ENCODE measurements around the gene IMP4. TPM values are rescaled to one million over a fixed set of nuclear protein-coding genes. Genes with fewer than 3 reads are reported as not detected.

The IMP4 gene, protein sequence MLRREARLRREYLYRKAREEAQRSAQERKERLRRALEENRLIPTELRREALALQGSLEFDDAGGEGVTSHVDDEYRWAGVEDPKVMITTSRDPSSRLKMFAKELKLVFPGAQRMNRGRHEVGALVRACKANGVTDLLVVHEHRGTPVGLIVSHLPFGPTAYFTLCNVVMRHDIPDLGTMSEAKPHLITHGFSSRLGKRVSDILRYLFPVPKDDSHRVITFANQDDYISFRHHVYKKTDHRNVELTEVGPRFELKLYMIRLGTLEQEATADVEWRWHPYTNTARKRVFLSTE
- 155 TPM in 2 replicates for total RNA-seq (2012; rRNA removed)

GRCh38 chr2:130342533-130343275 lies at the start of gene IMP4:
Gene IMP4, plus strand, starts transcription at chr2:130342897. Its CDS starts 36 bp downstream, at chr2:130342933.
- Histone ChIP-seq H3K9me3 (replicated peaks; ENCODE audit: low read length) (no peaks in the 10 kb centered on the region), H3K36me3 (ENCODE audit: insufficient read depth, low read length) (peaks cover 41% of the 10 kb centered on the region), H3K9ac (ENCODE audit: low read depth, low read length) (peak within 1 kb of the TSS; percentile 88)

DNA sequence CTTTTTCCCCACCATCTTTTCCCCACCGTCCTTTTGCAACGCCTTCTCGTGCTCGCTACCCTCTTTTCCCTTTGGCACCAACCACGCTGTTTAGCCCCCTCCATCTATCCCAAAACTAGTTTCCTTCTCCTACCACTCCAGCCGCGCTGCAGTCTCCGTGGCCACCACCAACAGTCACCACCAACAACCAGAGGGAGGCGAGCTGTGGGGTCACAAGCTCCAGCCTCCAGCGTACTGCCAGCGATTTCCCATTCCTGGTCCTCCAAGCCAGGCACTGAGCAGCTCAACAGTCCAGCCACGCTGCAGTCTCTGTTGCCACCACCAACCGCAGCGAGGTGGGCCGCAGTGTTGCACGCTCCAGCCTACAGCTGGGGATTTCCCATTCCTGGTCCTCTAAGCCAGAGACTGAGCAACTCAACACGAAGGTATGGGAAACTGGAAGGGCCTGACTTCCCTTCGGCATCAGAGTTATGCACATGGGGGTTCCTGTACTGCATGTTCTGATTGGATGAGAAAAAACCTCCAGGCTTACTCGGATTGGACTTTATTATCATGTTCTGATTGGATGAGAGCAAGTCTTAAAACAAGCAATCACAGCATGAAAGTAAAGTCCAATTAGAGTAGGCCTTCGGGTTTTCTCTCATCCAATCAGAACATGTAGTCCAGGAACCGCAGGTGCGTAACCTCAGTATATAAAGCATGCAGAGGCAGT lies 42.3 kb upstream of the IMP4 start:
- no peaks in the 10 kb centered on the region for H3K4me1 ChIP-seq (ENCODE audit: control insufficient read depth, insufficient read depth, low read length)
- no peak overlapping the region for H3K9ac ChIP-seq (ENCODE audit: low read depth, low read length)
- no peak overlapping the region for H3K4me3 ChIP-seq (ENCODE audit: low read length)
- peaks cover 9% of the 10 kb centered on the region for H3K27me3 ChIP-seq (ENCODE audit: control insufficient read depth, insufficient read depth, low read length)
- H3K36me3 ChIP-seq (ENCODE audit: insufficient read depth, low read length): no peaks in the 10 kb centered on the region
- H3K4me2 ChIP-seq (ENCODE audit: low read length): no peak overlapping the region
- H3K9me3 ChIP-seq (replicated peaks; ENCODE audit: low read length): no peaks in the 10 kb centered on the region

More at GRCh38 chr2:130342533-130343275, at the start of gene IMP4:
- peak within 1 kb of the TSS; percentile 78 for H3K4me3 ChIP-seq (ENCODE audit: low read length)
- no peaks in the 10 kb centered on the region for H3K27me3 ChIP-seq (ENCODE audit: control insufficient read depth, insufficient read depth, low read length)
- H3K4me1 ChIP-seq (ENCODE audit: control insufficient read depth, insufficient read depth, low read length): peaks cover 20% of the 10 kb centered on the region
- H3K4me2 ChIP-seq (ENCODE audit: low read length): peak within 1 kb of the TSS; percentile 92

- Histone ChIP-seq H3K4me3 (ENCODE audit: low read length) (no peak overlapping the region), H3K4me1 (ENCODE audit: control insufficient read depth, insufficient read depth, low read length) (no peaks in the 10 kb centered on the region), H3K9ac (ENCODE audit: low read depth, low read length) (no peak overlapping the region), H3K9me3 (replicated peaks; ENCODE audit: low read length) (no peaks in the 10 kb centered on the region), H3K36me3 (ENCODE audit: insufficient read depth, low read length) (no peaks in the 10 kb centered on the region), H3K27me3 (ENCODE audit: control insufficient read depth, insufficient read depth, low read length) (peaks cover 9% of the 10 kb centered on the region), H3K4me2 (ENCODE audit: low read length) (no peak overlapping the region)
Observed at GRCh38 chr2:130300970-130301348, 41.7 kb upstream of the IMP4 start.

DNA sequence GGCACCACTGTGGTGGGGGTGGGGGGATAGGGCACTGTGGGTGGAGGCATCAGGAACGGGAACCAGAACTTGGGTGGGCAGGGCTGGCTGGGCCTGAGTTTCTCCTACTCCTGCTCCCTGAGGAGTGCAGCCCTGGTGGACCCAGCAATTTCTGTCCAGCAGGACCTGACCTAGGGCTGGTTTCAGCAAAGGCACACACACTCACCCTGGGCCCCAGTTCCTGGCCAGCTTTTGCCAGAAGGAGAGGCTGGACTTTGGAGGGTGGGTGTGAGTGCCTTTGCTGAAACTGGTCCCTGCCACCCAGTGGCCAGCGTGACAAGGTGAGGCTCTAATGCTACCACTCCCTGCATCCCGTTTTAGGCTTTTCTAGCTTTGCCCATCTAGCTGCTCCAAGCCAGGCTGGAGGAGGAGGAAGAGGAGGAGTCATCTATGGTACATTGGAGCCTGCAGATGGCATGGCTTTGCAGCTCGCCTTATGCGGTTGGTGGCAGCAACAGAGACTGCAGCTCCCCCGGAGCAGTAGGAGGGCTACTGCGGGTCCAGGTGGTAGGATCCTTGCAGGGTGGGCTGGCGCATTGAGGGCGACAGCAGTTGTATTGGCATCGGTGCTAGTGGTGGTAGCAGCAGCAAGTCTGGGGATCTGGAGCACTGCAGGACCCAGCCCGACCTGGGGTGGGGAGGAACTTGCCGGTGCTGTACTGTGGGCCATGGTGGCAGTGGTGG lies 40.4 kb upstream of the IMP4 start:
- H3K4me1 ChIP-seq (ENCODE audit: control insufficient read depth, insufficient read depth, low read length): no peaks in the 10 kb centered on the region
- H3K9ac ChIP-seq (ENCODE audit: low read depth, low read length): no peak overlapping the region
- H3K27me3 ChIP-seq (ENCODE audit: control insufficient read depth, insufficient read depth, low read length): peaks cover 5% of the 10 kb centered on the region
- no peak overlapping the region for H3K4me2 ChIP-seq (ENCODE audit: low read length)
- H3K36me3 ChIP-seq (ENCODE audit: insufficient read depth, low read length): no peaks in the 10 kb centered on the region
- H3K9me3 ChIP-seq (replicated peaks; ENCODE audit: low read length): no peaks in the 10 kb centered on the region
- no peak overlapping the region for H3K4me3 ChIP-seq (ENCODE audit: low read length)

GRCh38 chr2:130303169-130303568 lies 39.5 kb upstream of the IMP4 start:
- H3K4me3 ChIP-seq (ENCODE audit: low read length): no peak overlapping the region
- no peak overlapping the region for H3K9ac ChIP-seq (ENCODE audit: low read depth, low read length)

DNA sequence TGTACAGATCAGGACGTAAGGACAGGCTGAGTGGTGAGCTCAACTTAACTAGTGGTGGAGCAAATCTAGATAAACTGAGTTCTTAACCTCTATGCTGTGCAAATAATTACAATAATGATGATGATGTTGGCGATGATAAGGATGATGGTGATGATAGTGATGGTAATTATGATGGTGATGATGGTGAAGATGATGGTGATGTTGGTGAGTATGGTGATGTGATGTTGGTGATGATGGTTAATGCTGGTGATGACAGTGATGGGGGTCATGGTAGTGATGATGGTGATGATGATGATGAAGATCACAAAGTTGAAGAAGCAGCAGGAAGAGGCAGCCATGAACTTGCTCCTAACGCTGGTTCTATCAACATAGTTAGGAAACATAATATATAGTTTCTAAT lies 38.0 kb upstream of the IMP4 start:
- Histone ChIP-seq H3K36me3 (ENCODE audit: insufficient read depth, low read length) (no peaks in the 10 kb centered on the region), H3K27me3 (ENCODE audit: control insufficient read depth, insufficient read depth, low read length) (no peaks in the 10 kb centered on the region), H3K4me1 (ENCODE audit: control insufficient read depth, insufficient read depth, low read length) (no peaks in the 10 kb centered on the region), H3K9me3 (replicated peaks; ENCODE audit: low read length) (no peaks in the 10 kb centered on the region), H3K9ac (ENCODE audit: low read depth, low read length) (no peak overlapping the region), H3K4me2 (ENCODE audit: low read length) (no peak overlapping the region), H3K4me3 (ENCODE audit: low read length) (no peak overlapping the region)

More at GRCh38 chr2:130303169-130303568, 39.5 kb upstream of the IMP4 start:
- no peaks in the 10 kb centered on the region for H3K9me3 ChIP-seq (replicated peaks; ENCODE audit: low read length)
- H3K4me1 ChIP-seq (ENCODE audit: control insufficient read depth, insufficient read depth, low read length): no peaks in the 10 kb centered on the region
- H3K4me2 ChIP-seq (ENCODE audit: low read length): no peak overlapping the region
- H3K27me3 ChIP-seq (ENCODE audit: control insufficient read depth, insufficient read depth, low read length): no peaks in the 10 kb centered on the region
- H3K36me3 ChIP-seq (ENCODE audit: insufficient read depth, low read length): no peaks in the 10 kb centered on the region

- no peak overlapping the region for H3K9ac ChIP-seq (ENCODE audit: low read depth, low read length)
- H3K4me1 ChIP-seq (ENCODE audit: control insufficient read depth, insufficient read depth, low read length): no peaks in the 10 kb centered on the region
- H3K36me3 ChIP-seq (ENCODE audit: insufficient read depth, low read length): no peaks in the 10 kb centered on the region
- H3K4me3 ChIP-seq (ENCODE audit: low read length): no peak overlapping the region
- no peaks in the 10 kb centered on the region for H3K27me3 ChIP-seq (ENCODE audit: control insufficient read depth, insufficient read depth, low read length)
- H3K9me3 ChIP-seq (replicated peaks; ENCODE audit: low read length): no peaks in the 10 kb centered on the region
- no peak overlapping the region for H3K4me2 ChIP-seq (ENCODE audit: low read length)
Observed at GRCh38 chr2:130307850-130308249, 34.8 kb upstream of the IMP4 start.

GRCh38 chr2:130310881-130311280 lies 31.8 kb upstream of the IMP4 start:
- H3K36me3 ChIP-seq (ENCODE audit: insufficient read depth, low read length): no peaks in the 10 kb centered on the region
- no peak overlapping the region for H3K9ac ChIP-seq (ENCODE audit: low read depth, low read length)
- no peaks in the 10 kb centered on the region for H3K9me3 ChIP-seq (replicated peaks; ENCODE audit: low read length)
- no peaks in the 10 kb centered on the region for H3K4me1 ChIP-seq (ENCODE audit: control insufficient read depth, insufficient read depth, low read length)
- H3K4me2 ChIP-seq (ENCODE audit: low read length): no peak overlapping the region
- H3K27me3 ChIP-seq (ENCODE audit: control insufficient read depth, insufficient read depth, low read length): no peaks in the 10 kb centered on the region
- no peak overlapping the region for H3K4me3 ChIP-seq (ENCODE audit: low read length)

DNA sequence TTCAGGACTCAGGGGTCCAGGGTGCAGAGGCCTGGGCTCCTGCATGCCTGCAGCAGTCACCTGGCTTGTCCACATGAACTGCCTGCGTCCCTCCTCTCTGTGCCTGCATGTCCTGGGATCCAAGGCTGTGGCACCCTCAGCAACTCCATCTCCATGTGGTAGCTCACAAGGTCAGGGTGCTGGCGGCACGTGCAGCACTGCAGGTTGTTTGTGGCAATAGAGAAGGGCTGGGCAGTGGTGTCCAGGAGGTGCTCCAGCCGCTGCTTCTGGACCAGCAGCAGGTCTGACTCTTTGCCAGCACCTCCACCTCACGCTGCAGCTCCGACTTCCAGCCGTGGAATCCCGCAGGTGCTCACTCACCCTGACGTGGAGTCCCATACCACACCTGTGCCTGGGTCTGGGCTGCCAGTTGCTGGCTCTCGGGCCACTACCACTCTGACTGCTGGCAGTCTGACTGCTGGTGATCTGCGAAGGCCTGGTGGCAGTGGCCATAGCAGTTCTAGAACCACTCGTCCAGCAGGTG lies 28.8 kb upstream of the IMP4 start:
- no peaks in the 10 kb centered on the region for H3K36me3 ChIP-seq (ENCODE audit: insufficient read depth, low read length)
- no peak overlapping the region for H3K9ac ChIP-seq (ENCODE audit: low read depth, low read length)
- no peak overlapping the region for H3K4me3 ChIP-seq (ENCODE audit: low read length)
- H3K4me1 ChIP-seq (ENCODE audit: control insufficient read depth, insufficient read depth, low read length): no peaks in the 10 kb centered on the region
- H3K27me3 ChIP-seq (ENCODE audit: control insufficient read depth, insufficient read depth, low read length): no peaks in the 10 kb centered on the region
- no peak overlapping the region for H3K4me2 ChIP-seq (ENCODE audit: low read length)
- H3K9me3 ChIP-seq (replicated peaks; ENCODE audit: low read length): no peaks in the 10 kb centered on the region

- Histone ChIP-seq H3K27me3 (ENCODE audit: control insufficient read depth, insufficient read depth, low read length) (no peaks in the 10 kb centered on the region), H3K9me3 (replicated peaks; ENCODE audit: low read length) (no peaks in the 10 kb centered on the region), H3K4me3 (ENCODE audit: low read length) (no peak overlapping the region), H3K4me1 (ENCODE audit: control insufficient read depth, insufficient read depth, low read length) (no peaks in the 10 kb centered on the region), H3K9ac (ENCODE audit: low read depth, low read length) (no peak overlapping the region), H3K36me3 (ENCODE audit: insufficient read depth, low read length) (no peaks in the 10 kb centered on the region), H3K4me2 (ENCODE audit: low read length) (no peak overlapping the region)
Observed at GRCh38 chr2:130314377-130314776, 28.3 kb upstream of the IMP4 start.

- Histone ChIP-seq H3K9me3 (replicated peaks; ENCODE audit: low read length) (no peaks in the 10 kb centered on the region), H3K4me1 (ENCODE audit: control insufficient read depth, insufficient read depth, low read length) (no peaks in the 10 kb centered on the region), H3K27me3 (ENCODE audit: control insufficient read depth, insufficient read depth, low read length) (peaks cover 3% of the 10 kb centered on the region), H3K9ac (ENCODE audit: low read depth, low read length) (no peak overlapping the region), H3K4me3 (ENCODE audit: low read length) (no peak overlapping the region), H3K4me2 (ENCODE audit: low read length) (no peak overlapping the region), H3K36me3 (ENCODE audit: insufficient read depth, low read length) (no peaks in the 10 kb centered on the region)
Observed at GRCh38 chr2:130316596-130316995, 26.1 kb upstream of the IMP4 start.
